C4-2B (cell line): Measurements from ENCODE around the gene FLRT1.

Experiments used
- H3K27ac ChIP-seq: fragments of 450-650 bp; 2 replicates; pipeline ENCODE4 v1.5.1; 2017
- ZFX ChIP-seq: fragments of 450-650 bp; IDR thresholded peaks from 2 replicates; pipeline ENCODE4 v1.6.1; 2017
- TF ChIP-seq, protein P1 (sequence below): fragments of 450-650 bp; conservative IDR thresholded peaks from 2 replicates; pipeline ENCODE4 v1.5.1; 2017; ENCODE audit warnings: mild to moderate bottlenecking

Gene FLRT1

DNA sequence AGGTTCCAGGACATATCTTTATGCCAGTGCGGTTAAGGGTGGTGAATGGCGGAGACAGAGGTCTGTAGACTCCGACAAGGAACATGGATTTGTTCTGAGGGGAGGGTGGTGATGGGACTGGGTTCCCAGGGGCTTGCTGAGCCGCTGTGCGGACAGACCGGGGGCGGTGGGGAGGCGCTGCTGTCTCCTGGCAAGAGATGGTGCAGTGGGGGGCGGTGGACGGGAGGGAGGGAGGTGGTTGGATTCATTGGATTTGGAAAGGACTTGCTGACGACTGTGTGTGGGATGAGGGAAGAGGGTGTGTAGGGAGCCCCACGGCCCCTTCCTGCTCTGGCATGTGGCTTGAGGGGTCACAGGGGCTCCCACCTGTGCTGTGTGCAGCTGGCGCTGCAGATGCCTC, 43.2 kb downstream of the FLRT1 start:
- TF ChIP-seq, protein P1, sequence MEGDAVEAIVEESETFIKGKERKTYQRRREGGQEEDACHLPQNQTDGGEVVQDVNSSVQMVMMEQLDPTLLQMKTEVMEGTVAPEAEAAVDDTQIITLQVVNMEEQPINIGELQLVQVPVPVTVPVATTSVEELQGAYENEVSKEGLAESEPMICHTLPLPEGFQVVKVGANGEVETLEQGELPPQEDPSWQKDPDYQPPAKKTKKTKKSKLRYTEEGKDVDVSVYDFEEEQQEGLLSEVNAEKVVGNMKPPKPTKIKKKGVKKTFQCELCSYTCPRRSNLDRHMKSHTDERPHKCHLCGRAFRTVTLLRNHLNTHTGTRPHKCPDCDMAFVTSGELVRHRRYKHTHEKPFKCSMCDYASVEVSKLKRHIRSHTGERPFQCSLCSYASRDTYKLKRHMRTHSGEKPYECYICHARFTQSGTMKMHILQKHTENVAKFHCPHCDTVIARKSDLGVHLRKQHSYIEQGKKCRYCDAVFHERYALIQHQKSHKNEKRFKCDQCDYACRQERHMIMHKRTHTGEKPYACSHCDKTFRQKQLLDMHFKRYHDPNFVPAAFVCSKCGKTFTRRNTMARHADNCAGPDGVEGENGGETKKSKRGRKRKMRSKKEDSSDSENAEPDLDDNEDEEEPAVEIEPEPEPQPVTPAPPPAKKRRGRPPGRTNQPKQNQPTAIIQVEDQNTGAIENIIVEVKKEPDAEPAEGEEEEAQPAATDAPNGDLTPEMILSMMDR: no peak
- no peak for TF ChIP-seq ZFX
- no peak overlapping the region for H3K27ac ChIP-seq

DNA sequence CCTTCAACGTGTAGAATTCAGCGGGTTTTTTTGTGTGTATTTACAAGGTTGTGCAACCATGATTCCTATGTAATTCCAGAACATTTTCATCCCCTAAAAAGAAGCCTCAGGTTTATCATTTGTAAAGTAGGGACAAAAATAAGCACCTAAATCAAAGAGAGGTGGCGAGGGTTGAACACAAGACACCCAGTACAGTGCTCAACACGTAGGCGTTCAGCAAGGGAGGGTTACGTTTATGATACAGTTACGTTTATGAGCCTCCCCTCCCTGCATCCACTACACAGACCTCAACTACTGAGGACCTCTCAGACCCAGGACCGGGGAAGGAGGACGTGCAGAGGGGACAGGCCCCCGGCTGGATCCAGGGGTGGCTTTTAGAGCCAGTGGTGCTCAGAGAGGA, 44.7 kb downstream of the FLRT1 start:
- H3K27ac ChIP-seq: no peak overlapping the region
- TF ChIP-seq ZFX: no peak
- TF ChIP-seq, protein P1: no peak

DNA sequence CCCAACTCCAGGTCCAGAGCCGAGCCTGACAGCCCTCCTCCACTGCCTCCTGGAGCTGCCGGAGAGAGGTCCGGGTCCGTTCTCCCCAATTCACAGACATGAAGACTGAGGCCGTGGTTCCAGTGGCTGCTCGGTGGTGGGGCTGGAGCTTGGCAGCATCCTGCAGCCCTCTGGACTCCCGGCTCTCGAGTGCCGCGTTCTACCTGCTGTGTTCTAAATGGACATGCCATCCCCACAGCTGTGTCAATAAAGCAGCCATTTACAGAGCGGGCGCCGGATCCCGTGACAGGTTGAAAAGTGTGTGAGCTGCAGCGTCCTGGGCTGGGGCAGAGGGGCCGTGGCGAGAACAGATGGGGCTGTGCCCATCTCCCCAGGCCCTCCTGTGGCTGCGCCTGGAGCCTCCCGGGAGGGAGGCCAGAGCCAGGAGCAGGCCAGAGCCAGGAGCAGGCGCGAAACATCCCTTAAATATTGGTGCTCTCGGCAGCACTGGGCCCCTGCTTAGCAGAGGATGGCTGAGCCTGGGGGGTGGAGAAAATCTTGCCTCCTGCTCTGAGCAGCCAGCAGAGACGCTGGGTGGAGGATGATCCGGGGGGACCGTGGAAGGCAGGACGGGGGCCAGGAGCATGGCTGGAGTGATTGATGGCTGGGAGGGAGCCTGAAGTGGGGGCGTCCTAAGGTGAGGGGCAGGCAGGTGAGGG, 46.2 kb downstream of the FLRT1 start:
- H3K27ac ChIP-seq: no peak overlapping the region
- TF ChIP-seq, protein P1: no peak
- no peak for TF ChIP-seq ZFX

DNA sequence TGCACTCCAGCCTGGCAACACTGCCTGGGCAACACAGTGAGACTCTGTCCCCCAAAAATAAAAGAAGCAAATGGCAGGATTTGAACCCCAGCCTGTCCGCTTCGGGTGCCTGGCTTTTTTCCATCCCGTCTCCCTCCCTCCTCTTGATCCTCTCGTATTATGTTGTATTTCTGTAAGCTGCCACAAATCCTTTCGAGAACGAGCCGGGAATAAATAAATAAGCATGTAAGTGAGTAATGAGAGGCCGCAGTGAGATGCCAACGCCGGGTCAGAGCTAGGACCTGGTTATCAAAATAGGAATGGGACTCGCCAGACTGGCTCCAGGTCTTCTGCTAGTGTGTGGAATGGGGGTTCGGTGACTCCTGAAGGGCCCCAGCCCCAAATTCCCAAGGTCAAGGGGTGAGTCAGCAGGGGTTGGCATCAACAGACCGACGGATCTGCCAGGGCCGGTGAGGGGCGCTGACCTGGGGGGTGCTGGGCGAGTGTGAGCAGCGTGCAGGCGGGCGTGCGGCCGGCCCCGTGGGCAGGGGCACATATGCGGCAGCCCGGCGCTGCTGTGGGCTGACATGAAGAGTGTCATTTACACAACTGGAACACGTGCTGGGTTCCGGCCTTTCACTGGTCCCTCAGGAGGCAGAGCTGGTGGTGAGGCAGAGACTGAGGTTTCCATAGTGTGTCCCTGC, 47.8 kb downstream of the FLRT1 start:
- TF ChIP-seq, protein P1: no peak
- no peak for TF ChIP-seq ZFX
- H3K27ac ChIP-seq: no peak overlapping the region

DNA sequence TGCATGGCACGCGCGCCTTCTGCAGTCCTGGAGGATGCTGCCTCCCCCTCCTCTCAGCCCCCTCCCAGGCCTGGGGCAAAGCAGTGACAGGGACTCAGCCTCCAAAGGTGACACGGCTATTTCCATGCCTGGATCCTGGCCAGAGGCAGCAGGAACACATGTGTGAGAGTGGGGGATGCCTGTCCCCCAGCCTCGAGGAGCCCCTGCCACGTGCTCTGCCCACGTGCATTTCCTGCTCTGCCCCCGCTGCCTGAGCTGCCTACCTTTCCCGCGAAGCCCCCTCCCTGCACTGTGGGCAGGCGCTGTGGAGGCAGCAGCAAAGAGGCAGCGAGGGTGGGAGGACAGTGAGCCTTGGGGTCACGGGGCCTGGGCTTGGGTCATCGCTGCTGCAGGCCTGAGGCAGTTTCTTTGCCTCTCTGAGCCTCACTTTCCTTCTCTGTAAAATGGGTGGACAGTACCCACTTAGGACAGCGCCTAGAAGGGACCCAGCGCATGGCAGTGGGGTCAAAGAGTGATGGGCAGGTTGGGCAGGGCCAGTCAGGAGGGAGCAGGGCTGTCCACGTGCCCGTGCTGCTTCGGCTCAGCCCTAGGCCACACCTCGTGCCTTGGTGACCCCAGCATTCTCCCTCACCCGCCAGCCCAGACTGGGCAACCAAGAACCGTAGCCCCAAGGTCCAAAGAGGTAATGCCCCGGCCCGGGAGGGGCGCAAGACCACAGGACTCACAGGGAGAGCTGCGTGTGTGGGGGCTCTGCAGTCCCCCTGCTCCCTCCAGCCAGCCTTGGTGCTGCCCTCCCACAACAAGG, 48.6 kb downstream of the FLRT1 start:
- no peak overlapping the region for H3K27ac ChIP-seq

DNA sequence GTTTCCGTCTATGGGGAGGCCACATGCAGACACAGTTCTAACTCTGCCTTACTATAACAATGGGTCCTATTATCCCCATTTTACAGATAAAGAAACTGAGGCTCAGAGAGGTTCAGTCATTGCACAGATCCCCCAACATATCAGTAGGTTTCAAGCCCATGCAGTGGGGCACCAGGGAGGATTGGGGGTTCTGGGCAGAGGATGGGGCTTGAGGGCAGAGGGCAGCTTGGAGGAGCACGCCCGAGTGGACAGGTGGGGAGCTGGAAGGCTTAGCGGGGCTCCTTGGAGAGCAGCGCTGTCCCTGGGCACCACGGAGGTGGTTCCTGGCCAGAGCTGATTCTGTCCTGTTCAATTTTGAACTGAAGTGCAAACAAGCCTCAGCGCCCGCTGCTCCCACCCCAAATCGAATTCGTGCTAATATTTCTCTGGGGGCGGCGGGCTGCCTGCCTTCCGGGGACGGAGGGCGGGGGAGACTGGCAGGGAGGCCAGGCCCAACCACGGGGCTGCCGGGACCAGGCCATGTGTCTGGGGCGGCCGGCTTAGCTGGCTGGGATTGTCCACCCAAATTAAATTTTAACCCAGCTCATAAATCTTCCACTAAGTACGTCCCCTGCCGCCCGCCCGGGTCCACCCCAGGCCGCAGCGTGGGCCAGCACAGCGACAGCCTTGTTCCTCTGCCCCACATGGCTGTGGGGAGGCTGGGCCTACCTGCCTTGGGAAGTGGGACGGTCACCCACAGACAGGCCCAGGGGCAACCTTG, 49.4 kb downstream of the FLRT1 start:
- TF ChIP-seq, protein P1: no peak
- no peak for TF ChIP-seq ZFX
- no peak overlapping the region for H3K27ac ChIP-seq

More for the DNA sequence above, 48.6 kb downstream of the FLRT1 start:
- TF ChIP-seq, protein P1: no peak
- no peak for TF ChIP-seq ZFX
